GM12892 (cell line): ENCODE results near the gene PSMD1.

ENCODE experiments used
- POLR2A ChIP-seq: IDR thresholded peaks from 2 replicates; pipeline ENCODE4 v1.6.1; 2011; ENCODE audit warnings: low read depth, low read length, control low read depth
- POLR2AphosphoS5 ChIP-seq: IDR thresholded peaks from 2 replicates; pipeline ENCODE4 v1.6.1; 2011; ENCODE audit warnings: low read depth, low read length, control low read depth
- TAF1 ChIP-seq: IDR thresholded peaks from 2 replicates; pipeline ENCODE4 v1.6.1; 2011; ENCODE audit warnings: low read depth, mild to moderate bottlenecking, control low read depth, low read length, borderline replicate concordance

GRCh38 chr2:231211486-231211885 is 154.8 kb downstream of the PSMD1 start:
- no peak for TF ChIP-seq POLR2AphosphoS5
- TF ChIP-seq POLR2A, result no peak
- no peak for TF ChIP-seq TAF1
